HepG2 (cell line): ENCODE measurements around the gene IL1RL2. TPM values are rescaled to one million over a fixed set of nuclear protein-coding genes. Genes with fewer than 3 reads are reported as not detected.
A peak's percentile ranks its signal among the peaks of the same experiment; 100 is the strongest.

ENCODE experiments used
- HNRNPUL1 ChIP-seq: fragments of 200-400 bp; formaldehyde crosslinking; IDR thresholded peaks from 2 replicates; pipeline ENCODE4 v1.6.1; 2017; ENCODE audit warnings: low read depth, mild to moderate bottlenecking, low read length, moderate library complexity
- NFE2 ChIP-seq: sonication (generic); formaldehyde crosslinking; IDR thresholded peaks from 2 replicates; pipeline ENCODE4 v1.4.0; 2020; ENCODE audit warnings: missing genetic modification reagents
- NFKB2 ChIP-seq: sonication (generic); formaldehyde crosslinking; IDR thresholded peaks from 2 replicates; pipeline ENCODE4 v1.4.0; 2020; ENCODE audit warnings: missing genetic modification reagents, borderline replicate concordance
- RBAK ChIP-seq: sonication (generic); formaldehyde crosslinking; IDR thresholded peaks from 2 replicates; pipeline ENCODE4 v1.5.1; 2020; ENCODE audit warnings: mild to moderate bottlenecking, missing genetic modification reagents
- RELA ChIP-seq: sonication (generic); formaldehyde crosslinking; IDR thresholded peaks from 2 replicates; pipeline ENCODE4 v1.4.0; 2020; ENCODE audit warnings: missing genetic modification reagents
- TAF15 ChIP-seq: fragments of 200-400 bp; formaldehyde crosslinking; IDR thresholded peaks from one replicate; pipeline ENCODE4 v1.6.1; 2018; ENCODE audit warnings: mild to moderate bottlenecking, low read depth, low read length; ENCODE audit not compliant: poor library complexity, severe bottlenecking
- ZBTB8A ChIP-seq: sonication (generic); formaldehyde crosslinking; IDR thresholded peaks from 2 replicates; pipeline ENCODE4 v1.4.0; 2020; ENCODE audit warnings: mild to moderate bottlenecking, low read depth, missing genetic modification reagents, borderline replicate concordance
- ZNF383 ChIP-seq: sonication (generic); formaldehyde crosslinking; IDR thresholded peaks from 2 replicates; pipeline ENCODE4 v1.4.0; 2020; ENCODE audit warnings: missing genetic modification reagents, mild to moderate bottlenecking, borderline replicate concordance
- ZNF577 ChIP-seq: sonication (generic); formaldehyde crosslinking; IDR thresholded peaks from 2 replicates; pipeline ENCODE4 v1.4.0; 2020; ENCODE audit warnings: mild to moderate bottlenecking, low read depth, missing genetic modification reagents, borderline replicate concordance
- ZNF616 ChIP-seq: sonication (generic); formaldehyde crosslinking; IDR thresholded peaks from 2 replicates; pipeline ENCODE4 v1.5.0; 2020; ENCODE audit warnings: low read depth, mild to moderate bottlenecking, missing genetic modification reagents
- ZNF619 ChIP-seq: sonication (generic); formaldehyde crosslinking; IDR thresholded peaks from 2 replicates; pipeline ENCODE4 v1.4.0; 2020; ENCODE audit warnings: mild to moderate bottlenecking, missing genetic modification reagents
- ZNF629 ChIP-seq: sonication (generic); formaldehyde crosslinking; conservative IDR thresholded peaks from 2 replicates; pipeline ENCODE4 v1.5.0; 2020; ENCODE audit warnings: missing genetic modification reagents
- ZSCAN30 ChIP-seq: sonication (generic); formaldehyde crosslinking; IDR thresholded peaks from 2 replicates; pipeline ENCODE4 v1.5.0; 2020; ENCODE audit warnings: mild to moderate bottlenecking, missing genetic modification reagents
- polyA plus RNA-seq, 8 experiments: library from polyadenylated mRNA; depleted of rRNA in 3 of 8; stranded (reverse) in 7 of 8; unstranded in 1 of 8; fragments of >200 nt; fragmentation: Illumina TruSeq in 4 of 8; extraction: Trizol in 4 of 8; gene quantifications; 2 replicates each; pipeline versions ENCODE4 v1.2.1 to v1.2.3, GENCODE V29; 2011 to 2016; ENCODE audit warnings: low read depth in 4 of 8, missing spikeins in 1 of 8, mixed read lengths in 1 of 8; ENCODE audit not compliant: insufficient read depth in 1 of 8
- total RNA-seq, 5 experiments: library from RNA; depleted of rRNA; stranded (reverse); fragments of >200 nt; fragmentation: Illumina TruSeq; extraction: Trizol; gene quantifications; 2 replicates each; pipeline ENCODE4 v1.2.3, GENCODE V29; 2016; ENCODE audit warnings: low read depth in 1 of 5
- TF ChIP-seq, protein P1 (sequence below): sonication (generic); formaldehyde crosslinking; IDR thresholded peaks from 2 replicates; pipeline ENCODE4 v1.5.0; 2020; ENCODE audit warnings: mild to moderate bottlenecking, missing genetic modification reagents
- TF ChIP-seq, protein P2 (sequence below), 2 experiments: sonication (generic) in 1 of 2; formaldehyde crosslinking in 1 of 2; IDR thresholded peaks; 2 replicates each; pipeline versions ENCODE4 v1.6.1 to v1.9.0; 2014 to 2022; ENCODE audit warnings: antibody characterized with exemption in 1 of 2, borderline replicate concordance in 1 of 2, inconsistent platforms in 1 of 2, low read depth in 1 of 2, missing genetic modification reagents in 1 of 2
- TF ChIP-seq, protein P3 (sequence below): IDR thresholded peaks from 2 replicates; pipeline ENCODE4 v1.6.1; 2016; ENCODE audit warnings: missing biosample characterization, missing genetic modification reagents, low read depth
- TF ChIP-seq, protein P4 (sequence below): IDR thresholded peaks from 2 replicates; pipeline ENCODE4 v1.6.1; 2016

IL1RL2 gene
- total and polyA plus RNA-seq, 2 of the 13 experiments (the other 11 are each of a cell fraction or from before 2014, with no cell fraction given) = 0.03 TPM; not detected in 1

DNA sequence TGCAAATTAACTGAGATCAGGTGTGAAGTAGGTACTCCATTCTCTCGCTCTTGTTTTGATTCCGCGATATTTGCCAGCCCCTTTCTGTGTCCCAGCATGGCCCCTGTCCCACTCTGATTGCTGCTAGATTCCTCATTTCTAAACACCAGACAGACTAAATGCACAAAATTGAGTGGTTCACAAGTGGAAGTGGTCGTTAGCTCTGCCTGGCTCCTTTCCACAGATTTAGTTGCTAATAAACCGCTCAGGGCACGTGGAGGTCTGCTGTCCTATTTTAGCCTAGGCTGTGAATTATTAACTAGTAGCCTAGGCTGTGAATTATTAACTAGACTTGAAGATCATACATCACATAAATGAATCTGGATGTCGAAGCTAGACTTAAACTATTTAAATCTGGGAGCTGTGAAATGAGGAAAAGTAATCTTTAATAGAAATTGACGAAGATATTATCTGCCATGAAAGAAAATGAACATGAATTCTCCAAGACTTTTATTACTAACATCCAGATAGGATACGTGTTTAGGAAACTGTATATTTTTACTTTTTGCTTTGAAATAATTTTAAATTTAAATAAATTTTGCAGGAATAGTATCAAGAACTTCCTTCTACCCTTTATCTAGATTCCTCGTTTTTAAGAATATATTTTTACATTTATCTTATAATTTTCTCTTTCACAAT is 3.7 kb downstream of the IL1RL2 start (continued):
- TF ChIP-seq, protein P1, sequence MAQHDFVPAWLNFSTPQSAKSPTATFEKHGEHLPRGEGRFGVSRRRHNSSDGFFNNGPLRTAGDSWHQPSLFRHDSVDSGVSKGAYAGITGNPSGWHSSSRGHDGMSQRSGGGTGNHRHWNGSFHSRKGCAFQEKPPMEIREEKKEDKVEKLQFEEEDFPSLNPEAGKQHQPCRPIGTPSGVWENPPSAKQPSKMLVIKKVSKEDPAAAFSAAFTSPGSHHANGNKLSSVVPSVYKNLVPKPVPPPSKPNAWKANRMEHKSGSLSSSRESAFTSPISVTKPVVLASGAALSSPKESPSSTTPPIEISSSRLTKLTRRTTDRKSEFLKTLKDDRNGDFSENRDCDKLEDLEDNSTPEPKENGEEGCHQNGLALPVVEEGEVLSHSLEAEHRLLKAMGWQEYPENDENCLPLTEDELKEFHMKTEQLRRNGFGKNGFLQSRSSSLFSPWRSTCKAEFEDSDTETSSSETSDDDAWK (CRISPR knock-in tag) = no peak
- TF ChIP-seq, protein P2, sequence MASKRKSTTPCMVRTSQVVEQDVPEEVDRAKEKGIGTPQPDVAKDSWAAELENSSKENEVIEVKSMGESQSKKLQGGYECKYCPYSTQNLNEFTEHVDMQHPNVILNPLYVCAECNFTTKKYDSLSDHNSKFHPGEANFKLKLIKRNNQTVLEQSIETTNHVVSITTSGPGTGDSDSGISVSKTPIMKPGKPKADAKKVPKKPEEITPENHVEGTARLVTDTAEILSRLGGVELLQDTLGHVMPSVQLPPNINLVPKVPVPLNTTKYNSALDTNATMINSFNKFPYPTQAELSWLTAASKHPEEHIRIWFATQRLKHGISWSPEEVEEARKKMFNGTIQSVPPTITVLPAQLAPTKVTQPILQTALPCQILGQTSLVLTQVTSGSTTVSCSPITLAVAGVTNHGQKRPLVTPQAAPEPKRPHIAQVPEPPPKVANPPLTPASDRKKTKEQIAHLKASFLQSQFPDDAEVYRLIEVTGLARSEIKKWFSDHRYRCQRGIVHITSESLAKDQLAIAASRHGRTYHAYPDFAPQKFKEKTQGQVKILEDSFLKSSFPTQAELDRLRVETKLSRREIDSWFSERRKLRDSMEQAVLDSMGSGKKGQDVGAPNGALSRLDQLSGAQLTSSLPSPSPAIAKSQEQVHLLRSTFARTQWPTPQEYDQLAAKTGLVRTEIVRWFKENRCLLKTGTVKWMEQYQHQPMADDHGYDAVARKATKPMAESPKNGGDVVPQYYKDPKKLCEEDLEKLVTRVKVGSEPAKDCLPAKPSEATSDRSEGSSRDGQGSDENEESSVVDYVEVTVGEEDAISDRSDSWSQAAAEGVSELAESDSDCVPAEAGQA (IDR thresholded peaks at IDR 0.05; ENCODE audit: low read depth) = no peak
- TF ChIP-seq, protein P2 (CRISPR knock-in tag; IDR thresholded peaks at IDR 0.05; ENCODE audit: borderline replicate concordance) = no peak
- TF ChIP-seq, protein P3, sequence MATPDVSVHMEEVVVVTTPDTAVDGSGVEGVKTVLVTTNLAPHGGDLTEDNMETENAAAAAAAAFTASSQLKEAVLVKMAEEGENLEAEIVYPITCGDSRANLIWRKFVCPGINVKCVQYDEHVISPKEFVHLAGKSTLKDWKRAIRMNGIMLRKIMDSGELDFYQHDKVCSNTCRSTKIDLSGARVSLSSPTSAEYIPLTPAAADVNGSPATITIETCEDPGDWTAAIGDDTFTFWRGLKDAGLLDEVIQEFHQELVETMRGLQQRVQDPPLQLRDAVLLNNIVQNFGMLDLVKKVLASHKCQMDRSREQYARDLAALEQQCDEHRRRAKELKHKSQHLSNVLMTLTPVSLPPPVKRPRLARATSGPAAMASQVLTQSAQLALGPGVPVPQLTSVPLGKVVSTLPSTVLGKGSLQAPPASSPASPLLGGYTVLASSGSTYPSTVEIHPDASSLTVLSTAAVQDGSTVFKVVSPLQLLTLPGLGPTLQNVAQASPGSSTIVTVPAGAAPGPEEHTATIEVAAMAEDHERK (CRISPR knock-in tag) = no peak
- TF ChIP-seq ZNF577 (CRISPR knock-in tag) (no peak), ZSCAN30 (CRISPR knock-in tag) (no peak), ZBTB8A (CRISPR knock-in tag) (no peak), NFKB2 (no peak), NFE2 (CRISPR knock-in tag) (no peak), TAF15 (no peak), ZNF629 (CRISPR knock-in tag) (no peak), ZNF616 (CRISPR knock-in tag) (no peak), ZNF383 (CRISPR knock-in tag) (no peak), RELA (CRISPR knock-in tag) (no peak), ZNF619 (CRISPR knock-in tag) (no peak), HNRNPUL1 (peak; percentile 98), RBAK (CRISPR knock-in tag) (no peak)
- TF ChIP-seq, protein P4, sequence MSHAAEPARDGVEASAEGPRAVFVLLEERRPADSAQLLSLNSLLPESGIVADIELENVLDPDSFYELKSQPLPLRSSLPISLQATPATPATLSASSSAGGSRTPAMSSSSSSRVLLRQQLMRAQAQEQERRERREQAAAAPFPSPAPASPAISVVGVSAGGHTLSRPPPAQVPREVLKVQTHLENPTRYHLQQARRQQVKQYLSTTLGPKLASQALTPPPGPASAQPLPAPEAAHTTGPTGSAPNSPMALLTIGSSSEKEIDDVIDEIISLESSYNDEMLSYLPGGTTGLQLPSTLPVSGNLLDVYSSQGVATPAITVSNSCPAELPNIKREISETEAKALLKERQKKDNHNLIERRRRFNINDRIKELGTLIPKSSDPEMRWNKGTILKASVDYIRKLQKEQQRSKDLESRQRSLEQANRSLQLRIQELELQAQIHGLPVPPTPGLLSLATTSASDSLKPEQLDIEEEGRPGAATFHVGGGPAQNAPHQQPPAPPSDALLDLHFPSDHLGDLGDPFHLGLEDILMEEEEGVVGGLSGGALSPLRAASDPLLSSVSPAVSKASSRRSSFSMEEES (CRISPR knock-in tag) = peak; percentile 48; the same call in 1 of the 2 replicates
